HT-29 (cell line): Measurements from ENCODE around the gene NFKB1. TPM values are rescaled to one million over a fixed set of nuclear protein-coding genes. Genes with fewer than 3 reads are reported as not detected.
A peak's percentile ranks its signal among the peaks of the same experiment; 100 is the strongest.

Source experiments
- DNase-seq: peaks from one replicate; pipeline ENCODE4 v3.0.0-alpha.2; 2015; ENCODE audit warnings: low spot score
- total RNA-seq: library from RNA; depleted of rRNA; stranded (reverse); fragments of >200 nt; shearing (Covaris generic); gene quantifications from 2 replicates; pipeline ENCODE4 v1.2.3, GENCODE V29; 2014

Gene NFKB1
- total RNA-seq, 1 experiment from 2014 or later, result 21.2 TPM

DNA sequence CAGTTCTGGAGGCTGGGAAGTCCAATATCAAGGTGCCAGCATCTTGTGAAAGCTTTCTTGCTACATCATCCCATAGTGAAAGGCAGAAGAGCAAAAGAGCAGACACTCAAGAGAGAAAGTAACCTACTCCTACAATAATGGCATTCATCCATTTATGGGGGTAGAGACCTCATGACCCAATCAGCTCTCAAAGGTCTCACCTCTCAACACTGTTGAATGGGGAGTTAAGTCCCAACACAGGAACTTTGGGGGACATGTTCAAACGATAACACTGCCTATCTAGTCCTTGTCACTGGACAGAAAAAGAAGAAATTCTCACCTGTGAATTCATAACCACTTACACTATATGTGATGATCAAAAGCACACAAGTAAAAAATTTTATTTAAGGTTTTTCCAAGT, 6.6 kb upstream of the NFKB1 start:
- no peak for DNase-seq

DNA sequence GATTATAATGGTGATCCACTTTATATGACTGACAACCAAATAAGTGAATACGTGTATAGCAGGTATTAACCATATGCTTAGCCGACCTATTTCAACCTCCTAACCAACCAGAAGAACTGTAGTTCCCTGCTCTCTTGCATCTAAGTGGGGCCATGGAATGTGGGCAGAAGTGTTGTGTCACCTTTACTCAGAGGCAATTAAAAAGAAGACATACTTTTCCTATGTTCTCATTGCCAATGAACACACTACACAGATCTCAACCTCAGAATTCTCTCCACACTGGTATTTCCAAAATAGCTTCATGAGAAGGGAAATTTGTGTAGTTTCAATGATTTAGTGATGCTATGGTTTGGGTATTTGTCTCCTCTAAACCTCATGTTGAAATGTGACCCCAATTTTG, 3.2 kb upstream of the NFKB1 start:
- DNase-seq, result no peak

DNA sequence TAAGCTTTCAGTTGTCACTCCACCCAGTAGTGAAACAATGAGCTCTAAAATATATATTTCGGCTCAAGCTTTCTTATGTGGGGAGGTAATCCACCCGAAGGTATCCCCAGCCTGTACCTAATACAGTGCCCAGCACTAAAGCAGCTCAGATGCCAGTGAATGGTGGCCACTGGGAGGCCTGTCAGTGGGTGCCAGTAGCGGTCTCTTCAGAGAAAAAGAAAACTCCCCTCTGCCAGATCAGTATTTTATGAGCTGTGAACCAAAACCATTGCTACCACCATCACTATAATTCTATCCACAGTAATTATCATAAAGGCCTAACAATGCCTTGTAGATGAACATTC, 835 bp upstream of the NFKB1 start:
- DNase-seq, result no peak

DNA sequence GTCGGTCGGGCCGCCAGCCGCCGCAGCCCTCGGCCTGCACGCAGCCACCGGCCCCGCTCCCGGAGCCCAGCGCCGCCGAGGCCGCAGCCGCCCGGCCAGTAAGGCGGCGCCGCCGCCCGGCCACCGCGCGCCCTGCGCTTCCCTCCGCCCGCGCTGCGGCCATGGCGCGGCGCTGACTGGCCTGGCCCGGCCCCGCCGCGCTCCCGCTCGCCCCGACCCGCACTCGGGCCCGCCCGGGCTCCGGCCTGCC, 213 bp downstream of the NFKB1 start:
- DNase-seq, result no peak

DNA sequence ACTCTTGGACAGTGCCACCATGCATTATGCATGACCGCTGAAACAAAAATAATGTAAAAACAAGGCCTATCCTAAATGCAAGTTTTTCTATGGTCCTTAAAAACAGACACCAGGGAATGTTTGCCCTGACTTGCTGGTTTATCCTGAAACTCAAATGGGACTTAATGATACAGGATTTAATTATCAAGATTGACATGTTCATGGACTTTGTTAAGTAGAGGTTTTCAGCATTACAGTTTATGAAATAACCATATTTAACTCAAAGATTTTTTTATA, 1.3 kb downstream of the NFKB1 start:
- DNase-seq, result no peak

DNA sequence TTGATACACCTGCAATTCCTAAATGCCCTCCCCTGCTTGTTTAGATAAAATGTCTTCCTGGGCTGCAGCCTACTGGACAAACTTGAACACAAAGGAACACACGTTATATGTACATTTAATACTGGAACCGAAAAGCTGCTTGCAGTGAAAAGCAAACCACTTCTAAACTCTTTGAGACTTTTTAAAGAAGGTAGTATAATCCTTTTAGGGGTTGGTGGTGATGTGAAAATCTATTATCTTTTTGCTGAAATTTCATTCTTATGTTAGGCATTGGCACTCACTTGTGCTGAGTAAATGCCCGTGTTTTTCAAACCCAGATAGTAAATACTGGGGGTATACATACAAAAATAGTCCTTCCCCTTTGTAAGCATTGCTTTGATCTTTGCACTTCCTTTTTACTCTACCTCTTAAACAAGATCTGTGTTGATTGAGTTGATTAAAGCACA, 2.2 kb downstream of the NFKB1 start:
- peak; percentile 47 for DNase-seq

DNA sequence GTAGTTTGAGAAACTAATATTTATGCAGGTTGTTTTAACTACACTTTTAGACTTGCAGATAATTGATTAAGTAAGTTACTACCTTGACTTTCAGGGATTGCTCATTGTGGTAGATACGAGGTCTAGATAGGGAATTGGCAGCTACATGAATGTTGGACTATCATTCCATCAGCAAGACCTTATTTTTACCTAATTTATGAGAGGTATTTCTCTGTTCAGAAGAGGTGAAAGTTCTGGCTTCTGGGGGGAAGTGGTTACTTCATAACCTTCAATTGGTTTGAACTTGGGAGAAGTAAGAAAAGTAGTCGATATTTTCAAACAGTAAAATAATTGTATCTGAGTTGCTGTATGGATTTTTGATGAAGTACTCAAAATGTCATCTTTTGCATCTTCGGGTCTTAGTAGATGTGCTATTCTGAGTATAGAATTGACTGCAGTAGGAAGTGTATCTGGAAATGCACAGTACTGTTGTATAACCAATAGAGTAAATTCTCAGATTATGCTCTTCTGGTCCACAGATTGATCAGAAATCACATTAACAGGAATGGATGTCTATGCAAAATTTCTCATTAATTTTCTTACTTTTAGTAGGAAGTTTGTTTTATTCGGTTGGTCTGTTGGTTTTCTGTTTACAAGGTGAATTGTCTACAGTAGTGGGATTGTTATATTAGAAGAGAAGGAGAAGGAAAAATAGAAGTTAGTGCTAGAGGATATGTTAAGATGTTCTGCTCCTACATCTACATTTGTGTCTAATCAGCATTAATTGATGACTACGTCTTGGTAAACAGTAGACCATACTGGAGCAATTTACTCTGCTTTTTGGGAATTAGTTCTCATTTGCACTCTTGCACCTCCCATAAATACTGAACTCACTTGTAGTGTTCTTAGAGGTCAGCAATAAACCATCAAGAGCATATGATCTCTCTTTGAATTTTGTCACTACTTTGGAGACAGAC, 3.0 kb downstream of the NFKB1 start:
- peak; percentile 50 for DNase-seq

DNA sequence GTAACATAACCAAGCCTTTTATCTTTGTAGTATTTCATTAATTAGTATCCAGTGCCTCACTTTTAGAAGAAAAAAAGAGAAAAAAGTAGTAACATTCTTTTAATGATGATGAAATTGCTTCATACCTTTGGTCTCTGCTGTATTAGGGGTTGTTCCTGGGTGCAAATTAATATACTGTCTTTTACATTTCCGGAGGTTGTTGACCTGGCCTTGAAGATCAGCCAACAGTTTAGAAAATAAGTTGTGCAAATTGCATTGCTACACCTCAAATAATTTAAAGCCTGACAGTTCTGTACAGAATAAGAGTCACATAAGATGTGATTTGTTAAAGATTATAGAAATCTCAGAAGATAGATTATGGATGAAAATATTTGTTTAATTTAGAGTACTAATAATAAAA, 3.8 kb downstream of the NFKB1 start:
- DNase-seq, result no peak

DNA sequence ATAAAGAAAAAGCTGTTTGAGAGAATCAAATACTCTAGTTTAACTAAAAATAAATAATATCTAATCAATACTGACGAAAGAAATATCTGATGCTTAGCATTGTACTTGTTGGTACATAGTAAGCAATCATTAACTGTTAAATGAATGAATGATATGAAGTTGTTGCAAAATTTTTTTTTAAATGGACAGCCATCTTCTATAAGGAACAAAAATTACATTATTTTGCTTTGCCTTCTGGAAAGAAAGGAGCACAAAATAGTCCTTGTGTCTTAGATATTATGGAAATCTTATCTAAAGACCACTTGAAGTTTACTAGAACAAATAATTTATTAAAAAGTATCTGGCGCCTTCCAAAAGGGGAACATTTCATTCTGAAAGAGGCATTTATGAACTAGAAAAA, 4.5 kb downstream of the NFKB1 start:
- no peak for DNase-seq

DNA sequence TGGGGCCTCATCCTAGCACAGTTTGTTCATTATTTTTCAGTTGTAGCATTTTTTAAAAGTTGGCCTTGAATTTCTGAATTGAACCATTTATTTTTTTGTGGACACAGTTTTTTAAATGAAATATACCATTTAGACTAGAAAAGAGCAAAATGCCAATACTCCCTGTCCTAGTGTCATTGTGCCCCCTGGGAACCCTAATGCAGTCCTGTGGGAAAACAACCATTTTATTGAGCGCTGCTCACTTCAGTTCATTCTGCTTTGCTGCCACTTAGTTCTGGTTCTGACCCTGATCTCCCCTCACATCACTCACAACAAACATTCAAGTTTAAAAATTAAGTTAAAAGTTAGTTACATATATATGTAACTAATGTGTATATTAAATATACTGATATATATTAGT, 5.4 kb downstream of the NFKB1 start:
- no peak for DNase-seq

DNA sequence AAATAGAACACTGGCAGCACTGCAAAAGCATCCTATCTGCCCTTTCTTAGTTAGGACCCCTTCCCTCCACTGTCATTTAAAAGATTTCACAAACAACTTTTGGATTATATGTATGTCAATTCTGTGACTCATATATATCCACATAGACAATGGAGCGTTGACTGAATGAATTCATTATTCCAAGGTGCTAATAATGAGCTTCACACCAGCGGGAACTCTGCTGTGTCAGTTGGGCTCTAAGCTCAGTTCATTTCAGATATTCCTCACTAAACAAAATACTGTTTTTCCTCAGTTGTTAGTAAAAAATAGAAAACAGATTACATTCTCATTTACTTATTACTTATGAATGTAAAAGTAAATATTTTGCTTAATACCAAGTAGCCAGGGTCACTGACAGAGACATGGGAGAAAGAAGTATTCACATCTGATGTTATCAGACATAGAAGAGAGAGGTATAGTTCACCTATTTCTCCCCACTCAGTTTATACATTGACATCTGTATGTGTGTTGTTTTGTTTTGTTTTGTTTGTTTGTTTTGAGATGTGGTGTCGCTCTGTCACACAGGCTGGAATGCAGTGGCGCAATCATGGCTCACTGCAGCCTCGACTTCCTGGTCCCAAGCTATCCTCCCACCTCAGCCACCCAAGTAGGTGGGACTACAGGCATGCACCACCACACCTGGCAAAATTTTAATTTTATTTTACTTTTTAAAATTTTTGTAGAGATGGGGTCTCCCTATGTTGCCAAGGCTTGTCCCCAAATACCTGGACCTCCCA, 10.9 kb downstream of the NFKB1 start:
- DNase-seq, result no peak

DNA sequence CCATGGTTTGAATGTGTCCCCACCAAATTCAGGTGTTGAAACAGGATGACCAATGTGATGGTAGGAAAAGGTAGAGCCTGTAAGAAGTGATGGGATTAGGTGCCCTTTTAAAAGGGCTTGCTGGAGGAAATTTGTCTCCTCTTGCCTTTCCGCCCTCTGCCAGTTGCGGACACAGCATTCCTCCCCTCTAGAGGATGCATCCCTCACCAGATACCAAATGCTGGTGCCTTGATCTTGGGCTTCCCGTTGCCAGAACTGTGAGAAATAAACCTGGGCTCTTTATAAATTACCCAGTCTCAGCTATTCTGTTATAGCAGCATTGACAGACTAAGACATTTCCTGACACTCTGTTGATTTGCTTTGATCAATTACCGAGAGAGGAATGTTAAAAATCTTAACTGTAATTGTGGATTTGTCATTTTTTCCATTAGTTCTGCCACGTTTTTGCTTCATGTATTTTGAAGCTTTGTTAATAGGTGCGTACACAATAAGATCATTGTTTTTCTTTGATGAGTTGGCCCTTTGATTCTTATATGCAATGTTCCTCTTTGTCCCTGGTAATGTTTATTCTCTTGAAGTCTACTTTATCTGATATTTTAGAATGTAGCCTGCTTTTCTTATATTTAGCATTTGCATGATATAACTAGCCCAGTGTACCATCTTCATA, 13.3 kb downstream of the NFKB1 start:
- no peak for DNase-seq

DNA sequence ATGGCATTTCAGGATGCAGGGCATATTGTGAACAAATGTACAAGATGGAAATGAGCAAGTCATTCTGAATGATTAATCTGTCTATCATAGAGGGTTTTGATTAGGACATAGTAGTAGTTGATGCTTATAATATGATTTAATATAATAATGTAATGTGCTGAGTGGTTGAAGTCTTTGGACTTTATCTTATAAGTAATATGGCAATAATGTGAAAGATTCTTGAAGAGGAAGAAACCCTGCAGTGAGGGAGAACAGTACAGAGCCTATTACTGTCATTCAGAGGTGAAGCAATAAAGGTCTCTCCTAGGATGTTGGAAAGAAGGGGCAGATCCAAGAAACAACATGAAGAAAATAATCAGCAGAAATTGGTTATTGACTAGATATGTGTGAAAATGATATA, 16.6 kb downstream of the NFKB1 start:
- no peak for DNase-seq

DNA sequence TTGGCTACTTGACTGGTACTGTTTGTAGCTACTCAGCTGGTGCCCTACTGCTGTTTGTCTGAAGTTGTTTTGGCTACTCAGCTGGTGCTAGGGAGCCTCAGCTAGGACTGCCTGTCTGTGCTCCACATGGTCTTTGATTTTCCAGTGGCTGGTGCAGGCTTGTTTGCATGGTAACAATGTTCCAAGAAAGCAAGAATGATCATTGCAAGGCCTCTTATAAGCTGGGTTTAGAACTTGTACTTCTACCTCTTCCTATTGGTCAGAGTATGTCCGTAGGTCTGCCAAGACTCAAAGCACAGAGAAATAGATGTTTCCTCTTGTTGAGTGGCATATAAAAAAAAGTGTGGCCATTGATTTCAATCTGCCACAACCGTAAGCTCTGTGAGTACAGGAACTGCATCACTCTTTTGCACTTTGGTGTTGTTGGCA, 17.6 kb downstream of the NFKB1 start:
- no peak for DNase-seq

DNA sequence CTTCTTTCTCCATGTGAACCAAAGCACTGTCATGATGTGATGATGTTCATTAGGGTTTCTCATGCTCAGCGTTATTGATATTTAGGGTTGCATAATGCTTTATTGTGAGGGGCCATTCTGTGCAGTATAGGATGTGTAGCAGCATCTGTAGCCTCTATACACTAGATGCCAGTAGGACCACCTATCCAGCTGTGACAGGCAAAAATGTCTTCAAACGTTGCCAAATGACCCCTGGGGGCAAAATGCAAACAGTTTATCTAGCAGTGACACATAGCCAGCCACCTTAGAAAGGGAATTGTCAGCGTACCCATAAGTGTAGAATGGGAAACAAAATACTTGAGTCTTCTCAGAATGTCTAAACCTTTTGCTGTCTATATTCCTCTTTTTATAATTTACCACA, 18.8 kb downstream of the NFKB1 start:
- no peak for DNase-seq

DNA sequence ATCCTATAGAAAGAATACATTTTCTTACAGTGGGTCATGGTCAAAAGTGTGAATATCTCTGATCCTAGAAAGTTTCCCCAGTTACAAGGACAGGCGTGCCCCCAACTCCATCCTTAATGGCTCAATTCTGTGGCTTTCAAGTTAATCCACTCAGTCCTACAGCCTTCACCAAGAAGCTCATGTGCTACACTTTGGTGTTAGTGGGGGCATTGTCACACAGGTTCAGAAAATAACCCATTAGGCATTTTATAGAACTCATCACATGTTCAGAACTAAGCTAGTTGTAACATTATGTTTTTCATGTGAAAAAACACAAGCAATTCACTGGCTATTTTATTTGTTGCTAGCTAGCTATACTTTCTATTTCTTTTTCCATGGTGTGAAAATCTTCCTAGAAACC, 20.4 kb downstream of the NFKB1 start:
- DNase-seq, result no peak

DNA sequence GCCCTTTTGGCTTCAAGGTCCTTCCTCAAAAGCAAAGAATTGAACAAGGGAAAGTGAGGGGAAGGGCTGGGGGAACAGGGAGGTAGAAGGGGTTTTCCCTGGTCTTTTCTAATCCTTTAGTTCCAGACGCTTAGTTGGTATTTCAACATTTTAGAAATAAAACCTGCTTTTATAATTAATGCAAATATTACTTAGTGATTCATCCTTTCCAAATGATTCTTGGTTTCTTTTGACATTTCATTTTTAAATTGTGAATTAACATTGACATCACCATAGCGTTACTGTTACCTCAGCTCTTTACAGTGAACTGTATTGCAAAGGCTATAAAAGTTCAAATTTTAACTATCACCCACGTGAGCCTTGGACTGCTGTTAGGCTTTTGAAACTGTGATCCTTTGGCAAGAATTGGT, 20.9 kb downstream of the NFKB1 start:
- DNase-seq, result no peak

DNA sequence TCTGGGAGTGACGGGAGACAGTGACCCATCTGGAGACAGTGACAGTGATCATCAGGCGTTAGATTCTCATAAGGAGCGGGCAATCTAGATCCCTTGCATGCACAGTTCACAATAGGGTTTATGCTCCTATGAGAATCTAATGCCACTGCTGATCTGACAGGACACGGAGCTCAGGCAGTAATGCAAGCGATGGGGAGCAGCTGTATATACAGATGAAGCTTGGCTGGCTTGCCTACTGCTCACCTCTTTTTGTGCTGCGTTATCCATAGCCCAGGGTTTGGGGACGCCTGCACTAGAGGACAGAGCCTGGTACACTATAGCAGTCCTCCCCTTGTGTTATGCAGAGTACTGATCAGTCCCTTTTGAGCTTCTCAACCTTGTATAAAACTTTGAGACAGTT, 23.5 kb downstream of the NFKB1 start:
- no peak for DNase-seq

DNA sequence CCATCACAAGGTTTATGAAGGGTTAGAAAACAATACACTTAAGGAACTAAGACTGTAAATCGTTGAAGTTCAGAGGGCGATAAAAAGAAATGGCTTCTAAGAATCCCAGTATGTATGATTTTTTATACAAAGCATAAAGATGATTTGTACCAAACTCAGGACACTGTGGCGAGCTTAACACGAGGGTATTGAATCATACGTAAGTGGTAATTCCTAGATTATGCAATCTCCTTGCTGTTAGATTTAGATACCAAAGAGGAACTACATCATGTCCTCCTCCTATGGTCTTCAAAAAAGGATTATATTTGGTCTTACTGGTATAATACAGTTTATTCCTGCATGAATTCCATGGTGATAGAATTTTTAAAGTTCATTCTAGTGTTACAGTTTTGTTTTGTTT, 23.9 kb downstream of the NFKB1 start:
- no peak for DNase-seq

DNA sequence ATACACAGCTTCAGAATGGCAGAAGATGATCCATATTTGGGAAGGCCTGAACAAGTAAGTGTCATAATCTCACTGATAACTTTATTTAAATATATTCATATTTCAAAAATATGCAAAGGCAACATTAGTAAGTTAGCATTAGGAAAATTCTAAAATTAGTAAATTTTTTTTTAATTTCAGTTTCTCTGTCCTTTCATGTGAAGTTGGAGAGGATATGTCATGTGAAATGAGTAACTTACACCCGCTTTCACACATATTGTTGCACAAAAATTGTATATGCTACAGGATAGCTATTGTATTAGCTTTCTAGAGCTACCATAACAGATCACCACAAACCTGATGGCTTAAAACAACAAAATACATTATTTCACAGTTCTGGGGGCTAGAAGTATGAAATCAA, 24.3 kb downstream of the NFKB1 start:
- no peak for DNase-seq

DNA sequence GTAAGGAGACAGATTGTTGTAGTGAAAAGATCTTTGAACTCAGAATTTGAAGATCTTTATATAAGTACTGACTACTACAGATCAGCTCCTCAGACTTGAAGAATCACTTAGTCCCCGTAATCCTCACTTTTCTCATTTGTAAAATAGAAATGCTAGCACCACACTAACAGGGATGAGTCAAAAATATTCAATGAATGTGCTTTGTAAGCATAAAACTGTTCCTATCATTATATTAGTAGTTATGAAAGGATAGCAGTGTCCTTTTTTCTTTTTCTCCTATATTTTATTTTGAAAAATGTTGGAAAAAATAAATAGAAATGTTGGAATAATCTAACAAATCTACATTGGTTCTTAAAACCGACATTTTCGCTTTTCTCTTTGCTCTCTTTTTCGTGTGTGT, 25.4 kb downstream of the NFKB1 start:
- DNase-seq, result no peak

DNA sequence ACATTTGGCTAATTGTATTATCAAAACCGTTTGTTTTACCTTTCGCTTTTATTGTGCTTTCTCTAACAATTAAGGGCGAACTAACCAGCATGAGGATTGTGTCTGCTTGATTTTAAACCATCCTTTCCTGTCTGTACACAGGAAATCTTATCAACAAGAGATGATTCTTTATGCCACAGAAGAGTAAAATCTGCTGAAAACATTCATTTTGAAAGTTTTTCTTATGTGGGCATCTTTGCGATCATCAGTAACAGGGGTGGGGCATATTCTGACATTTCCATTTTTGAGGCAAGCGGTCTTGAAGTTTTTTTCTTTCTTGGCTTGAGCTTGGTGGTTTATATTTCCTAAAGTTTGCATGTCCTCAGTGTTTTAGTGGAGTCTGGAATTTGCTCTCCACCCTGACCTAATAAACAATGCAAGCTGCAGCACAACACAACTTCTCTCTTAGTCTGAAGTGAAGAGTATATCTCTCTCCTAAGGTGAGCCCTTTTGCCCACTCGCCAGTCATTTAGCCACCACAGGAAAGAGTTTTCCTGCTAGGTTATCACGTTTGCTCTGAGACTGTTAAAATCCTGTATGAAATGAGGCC, 26.6 kb downstream of the NFKB1 start:
- DNase-seq, result no peak

DNA sequence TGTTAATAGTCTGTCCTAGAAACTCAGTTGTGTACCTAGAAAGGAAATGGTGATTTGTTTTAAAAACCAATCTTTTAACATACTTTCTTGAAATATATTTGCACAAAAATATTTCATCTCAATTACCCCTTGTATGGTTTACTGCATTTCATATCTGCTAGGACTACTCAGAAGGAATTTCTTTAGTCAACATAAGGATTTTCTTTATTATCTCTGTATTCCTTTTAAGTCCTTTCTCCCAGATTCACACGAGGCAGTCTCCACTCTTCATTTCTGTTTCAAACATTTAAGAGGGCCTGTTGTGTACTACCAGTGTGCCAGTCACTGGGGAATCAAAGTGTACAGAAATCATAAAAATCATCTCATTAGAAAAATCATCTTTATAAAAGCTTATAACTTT, 28.8 kb downstream of the NFKB1 start:
- DNase-seq, result no peak
